Upper lobe of right lung (tissue), 1 donor: Measurements from ENCODE around the gene COQ8A. TPM values are rescaled to one million over a fixed set of nuclear protein-coding genes. Genes with fewer than 3 reads are reported as not detected.
A peak's percentile ranks its signal among the peaks of the same experiment; 100 is the strongest.

ENCODE experiments used
- ATAC-seq: fragments of 200-7000 bp; cut with Tn5 transposase; one replicate; pipeline ENCODE4 v1.9.1; 2020; ENCODE audit warnings: mild to moderate bottlenecking, moderate library complexity
- DNase-seq: peaks from one replicate; pipeline ENCODE4 v3.0.0-alpha.2; 2020
- H3K27ac ChIP-seq: fragments of 200-600 bp; one replicate; pipeline ENCODE4 v1.8.0; 2022
- H3K27me3 ChIP-seq: fragments of 200-600 bp; one replicate; pipeline ENCODE4 v1.8.0; 2022; ENCODE audit warnings: mild to moderate bottlenecking
- H3K36me3 ChIP-seq: fragments of 200-600 bp; one replicate; pipeline ENCODE4 v1.8.0; 2022
- H3K4me1 ChIP-seq: fragments of 200-600 bp; one replicate; pipeline ENCODE4 v1.8.0; 2022
- H3K4me3 ChIP-seq: fragments of 200-600 bp; one replicate; pipeline ENCODE4 v1.8.0; 2022; ENCODE audit warnings: mild to moderate bottlenecking
- H3K9me3 ChIP-seq: fragments of 200-600 bp; one replicate; pipeline ENCODE4 v1.8.0; 2022
- CTCF ChIP-seq: fragments of 200-600 bp; IDR thresholded peaks from one replicate; pipeline ENCODE4 v1.8.0; 2022; ENCODE audit warnings: antibody characterized with exemption
- intact Hi-C: fragments of 100-400 bp; cut with DNase I; formaldehyde crosslinking; loops from one replicate; pipeline ENCODE4 v1.11.0; 2022
- long read RNA-seq: library from polyadenylated mRNA; unstranded; transcript quantifications from one replicate; pipeline ENCODE4 v2.0.0, GENCODE V29; 2021
- total RNA-seq: library from RNA; stranded (reverse); fragmentation: NEBNext Ultra II Directional; extraction: Animal tissue kit (Norgen Biotek cat#: 25700); gene quantifications from one replicate; pipeline ENCODE4 v1.2.1, GENCODE V29; 2021
- donor health status: DM: no; HTN: yes; CAD: no; lungs with severe emphysema.

Gene COQ8A
- total RNA-seq: 30.6 TPM
- long read RNA-seq, transcript COQ8A-201 (15 exons, 2,872 nt): major isoform, 65 of 97 reads
- long read RNA-seq, partial matches to known transcripts: 19 of 97 reads
- long read RNA-seq, other reads (novel, unspliced or antisense): 12 of 97 reads

GRCh38 chr1:226940029-226940805 is at the start of gene COQ8A:
COQ8A (plus strand) TSS chr1:226940294; CDS start chr1:226961386, 21,092 bp downstream.
- no peaks in the 10 kb centered on the region for H3K9me3 ChIP-seq
- TF ChIP-seq CTCF: no peak
- ATAC-seq (peak; percentile 97), DNase-seq (peak; percentile 100)
- H3K27ac ChIP-seq: peak within 1 kb of the TSS; percentile 99
- peak within 1 kb of the TSS; percentile 83 for H3K4me3 ChIP-seq
- H3K4me1 ChIP-seq: peaks cover 36% of the 10 kb centered on the region
- H3K27me3 ChIP-seq: no peaks in the 10 kb centered on the region
- H3K36me3 ChIP-seq: no peaks in the 10 kb centered on the region
- intact Hi-C loops: no loop called here

DNA sequence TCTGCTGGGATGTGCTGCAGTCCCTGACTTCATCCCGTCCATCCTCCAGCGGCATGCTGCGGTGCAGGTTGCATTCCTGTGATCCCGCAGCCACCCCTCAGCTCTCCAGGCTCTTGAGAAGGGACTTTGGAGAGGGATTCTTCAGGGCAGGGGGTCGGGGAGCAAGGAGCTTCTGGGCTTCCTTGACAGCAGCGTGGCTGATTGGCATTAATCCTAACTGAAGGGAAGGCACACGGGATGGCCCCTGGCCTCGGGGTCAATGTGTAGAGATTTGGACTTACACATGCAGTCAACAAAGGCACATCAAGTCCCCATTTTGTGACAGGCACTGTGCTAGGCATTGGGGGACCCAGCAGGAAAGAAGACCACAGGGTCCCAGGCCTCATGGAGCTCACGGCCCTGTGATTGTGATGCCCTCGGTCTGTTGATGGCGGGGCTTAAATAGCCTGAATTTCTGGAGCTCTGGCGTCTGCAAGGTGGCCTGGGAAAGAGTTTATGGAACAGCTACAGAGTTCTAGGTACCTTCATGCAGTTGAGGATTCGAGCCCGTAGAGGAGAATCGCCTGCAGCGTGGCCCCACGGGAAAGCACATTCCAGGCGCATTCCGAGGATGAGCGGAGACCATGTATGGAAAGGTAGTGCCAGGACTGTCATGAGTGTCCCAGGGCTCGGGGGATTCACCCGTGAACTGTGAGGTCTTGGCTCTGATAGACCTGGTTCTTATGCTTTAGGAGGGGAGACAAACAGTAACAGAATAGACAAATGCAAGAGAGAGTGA is 49.6 kb upstream of the COQ8A start:
- H3K9me3 ChIP-seq: no peaks in the 10 kb centered on the region
- H3K27ac ChIP-seq: no peak overlapping the region
- peaks cover 60% of the 10 kb centered on the region for H3K36me3 ChIP-seq
- intact Hi-C loops: no loop called here
- DNase-seq (no peak), ATAC-seq (no peak)
- no peak for TF ChIP-seq CTCF
- no peak overlapping the region for H3K4me3 ChIP-seq
- H3K4me1 ChIP-seq: no peaks in the 10 kb centered on the region
- no peaks in the 10 kb centered on the region for H3K27me3 ChIP-seq

DNA sequence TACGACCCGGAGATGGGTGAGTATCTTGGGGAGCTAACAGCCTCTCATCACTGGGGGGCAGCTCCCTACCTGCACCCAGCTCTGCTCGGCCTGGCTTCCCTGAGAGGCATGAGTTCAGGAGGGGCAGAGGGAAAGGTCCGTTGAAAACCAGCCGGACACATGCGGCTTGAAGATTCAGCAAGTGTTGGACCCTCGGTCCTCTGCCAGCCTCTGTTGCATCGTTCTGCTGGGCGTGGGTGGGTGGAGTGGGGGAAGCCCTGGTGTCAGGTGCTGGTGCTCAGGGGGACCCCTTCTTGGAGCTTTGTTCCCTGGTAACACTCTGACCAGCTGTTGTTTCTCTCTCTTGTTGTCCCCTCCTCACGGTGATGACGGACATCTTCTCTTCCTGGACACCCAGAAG is 48.7 kb upstream of the COQ8A start:
- intact Hi-C loops: no loop called here
- TF ChIP-seq CTCF: no peak
- H3K9me3 ChIP-seq: no peaks in the 10 kb centered on the region
- H3K36me3 ChIP-seq: peaks cover 59% of the 10 kb centered on the region
- H3K4me3 ChIP-seq: no peak overlapping the region
- no peak for DNase-seq
- no peak for ATAC-seq
- H3K4me1 ChIP-seq: no peaks in the 10 kb centered on the region
- H3K27ac ChIP-seq: no peak overlapping the region
- no peaks in the 10 kb centered on the region for H3K27me3 ChIP-seq

GRCh38 chr1:226891846-226892523 is 48.1 kb upstream of the COQ8A start:
- Histone ChIP-seq H3K36me3 (peaks cover 59% of the 10 kb centered on the region), H3K9me3 (no peaks in the 10 kb centered on the region)

More at GRCh38 chr1:226891846-226892523, 48.1 kb upstream of the COQ8A start:
- H3K4me3 ChIP-seq: no peak overlapping the region
- DNase-seq: no peak
- no peaks in the 10 kb centered on the region for H3K4me1 ChIP-seq
- peak; percentile 51 for ATAC-seq
- no peak overlapping the region for H3K27ac ChIP-seq
- no peaks in the 10 kb centered on the region for H3K27me3 ChIP-seq
- TF ChIP-seq CTCF: no peak
- intact Hi-C loops: no loop called here
